ENCODE results near the gene ACAD11.
A peak's percentile ranks its signal among the peaks of the same experiment; 100 is the strongest.
"Not testable (repeated sequence)": the region's sequence is repeated elsewhere in the genome, so short reads cannot be mapped to it uniquely, and the experiment has no call there.

Gene ACAD11

GRCh38 chr3:132606085-132606484 lies 53.5 kb downstream of the ACAD11 start:
- peak; percentile 49 to 76 for DNase-seq (ENCODE audit: low read depth in 2 of 2)
- TF ChIP-seq CTCF (IDR thresholded peaks at IDR 0.05; ENCODE audit: low read depth, low read length): no peak
- no peak overlapping the region for H3K4me3 ChIP-seq (replicated peaks in 1 of 2; ENCODE audit: low read depth in 2 of 2, low read length in 2 of 2)

DNA sequence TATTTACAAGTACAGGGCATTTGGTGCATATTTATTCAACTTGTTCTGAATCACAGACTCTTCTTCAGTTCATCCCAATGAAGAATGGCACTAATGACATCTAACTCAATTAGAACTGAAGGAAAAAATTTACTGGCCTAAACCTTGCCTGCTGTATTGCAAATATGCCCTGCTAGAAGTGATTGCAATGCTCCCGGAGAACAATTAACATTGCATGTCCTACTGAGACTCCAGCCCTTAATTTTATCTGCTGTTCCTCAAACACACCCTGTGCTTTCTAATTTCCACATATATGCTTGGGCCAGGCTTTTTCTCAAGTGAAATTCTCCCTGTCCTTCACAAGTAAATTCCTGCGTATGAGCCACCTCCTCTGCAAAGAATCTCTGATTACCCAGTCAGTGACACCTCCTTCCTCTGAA lies 54.2 kb downstream of the ACAD11 start:
- no peak overlapping the region for H3K4me3 ChIP-seq (replicated peaks in 1 of 2; ENCODE audit: low read depth in 2 of 2, low read length in 2 of 2)
- TF ChIP-seq CTCF (IDR thresholded peaks at IDR 0.05; ENCODE audit: low read depth, low read length): no peak
- DNase-seq (ENCODE audit: low read depth in 2 of 2): peak; percentile 49 to 54

DNA sequence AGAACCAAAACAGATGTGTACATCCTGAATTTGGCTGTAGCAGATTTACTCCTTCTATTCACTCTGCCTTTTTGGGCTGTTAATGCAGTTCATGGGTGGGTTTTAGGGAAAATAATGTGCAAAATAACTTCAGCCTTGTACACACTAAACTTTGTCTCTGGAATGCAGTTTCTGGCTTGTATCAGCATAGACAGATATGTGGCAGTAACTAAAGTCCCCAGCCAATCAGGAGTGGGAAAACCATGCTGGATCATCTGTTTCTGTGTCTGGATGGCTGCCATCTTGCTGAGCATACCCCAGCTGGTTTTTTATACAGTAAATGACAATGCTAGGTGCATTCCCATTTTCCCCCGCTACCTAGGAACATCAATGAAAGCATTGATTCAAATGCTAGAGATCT lies 59.0 kb downstream of the ACAD11 start:
- H3K4me3 ChIP-seq (replicated peaks in 1 of 2; ENCODE audit: low read depth in 2 of 2, low read length in 2 of 2); DNase-seq (ENCODE audit: low read depth in 2 of 2): not testable (repeated sequence)

DNA sequence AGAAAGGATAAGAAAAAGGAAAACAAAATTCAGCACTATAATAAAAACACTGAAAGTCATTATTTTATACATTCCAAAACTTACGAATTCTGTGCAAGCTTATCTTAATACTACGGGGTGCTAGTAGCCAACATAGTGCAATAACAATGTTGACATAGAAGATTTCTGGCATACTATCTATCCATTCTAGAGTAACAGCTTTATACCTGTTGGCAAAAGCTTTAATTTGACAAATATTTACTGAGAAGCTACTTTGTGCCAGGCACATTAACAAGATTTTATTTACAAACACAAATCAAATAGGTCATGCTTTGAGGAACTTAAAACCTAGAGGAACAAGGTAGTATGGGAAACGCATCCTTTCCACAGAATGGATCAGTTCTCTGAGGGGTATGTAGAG lies 61.4 kb downstream of the ACAD11 start:
- H3K4me3 ChIP-seq (replicated peaks in 1 of 2; ENCODE audit: low read depth in 2 of 2, low read length in 2 of 2): no peak overlapping the region
- TF ChIP-seq CTCF (IDR thresholded peaks at IDR 0.05; ENCODE audit: low read depth, low read length): no peak

DNA sequence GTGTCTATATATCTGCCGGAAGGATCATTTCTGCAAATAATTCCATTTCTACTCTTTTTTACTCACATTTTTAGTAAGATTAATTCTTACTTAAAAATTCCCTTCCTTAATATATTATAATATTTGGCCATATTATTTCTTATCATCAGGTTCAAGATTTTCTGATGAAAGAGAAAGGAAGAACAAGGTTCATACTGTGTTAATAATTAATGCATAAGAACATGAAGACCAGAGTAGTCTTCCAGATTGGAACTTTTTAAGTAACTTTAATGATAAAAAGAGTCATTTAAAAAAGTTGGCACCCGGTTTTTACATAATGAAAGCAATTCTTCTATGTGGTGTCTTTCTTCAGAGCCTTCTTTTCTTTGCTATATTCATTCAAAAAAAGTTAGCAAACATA lies 61.9 kb downstream of the ACAD11 start:
- no peak for TF ChIP-seq CTCF (IDR thresholded peaks at IDR 0.05; ENCODE audit: low read depth, low read length)
- H3K4me3 ChIP-seq (replicated peaks in 1 of 2; ENCODE audit: low read depth in 2 of 2, low read length in 2 of 2): no peak overlapping the region
- DNase-seq (ENCODE audit: low read depth in 2 of 2): no peak

More for the DNA sequence above, 61.4 kb downstream of the ACAD11 start:
- DNase-seq (ENCODE audit: low read depth in 2 of 2): no peak

- DNase-seq (ENCODE audit: low read depth in 2 of 2): peak in 1 of 2 donors; percentile 23
- H3K4me3 ChIP-seq (replicated peaks in 1 of 2; ENCODE audit: low read depth in 2 of 2, low read length in 2 of 2): no peak within 1 kb of the TSS
These were observed 62.7 kb downstream of the ACAD11 start, which contains the start of gene ACKR4 for GRCh38 chr3:132596816-132597433. ACKR4 (plus strand) TSS chr3:132597270; CDS start chr3:132600398, 3,128 bp downstream.

DNA sequence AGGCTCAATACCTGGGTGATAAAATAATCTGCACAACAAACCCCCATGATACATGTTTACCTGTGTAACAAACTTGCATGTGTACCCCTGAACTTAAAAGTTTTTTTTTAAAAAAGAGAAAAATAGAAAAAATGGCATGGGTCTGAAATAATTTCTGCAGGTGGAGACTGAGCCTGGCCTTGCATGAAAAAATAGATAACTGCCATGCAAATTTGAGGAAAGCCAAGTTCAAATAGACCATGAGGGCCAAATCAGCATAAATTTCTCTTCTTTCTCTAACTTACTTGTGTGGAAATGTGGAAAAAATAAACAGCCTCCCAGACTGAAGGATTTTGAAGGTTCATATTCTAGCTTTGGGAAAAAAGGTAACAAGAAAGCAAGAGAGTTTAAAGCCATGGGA lies 63.3 kb downstream of the ACAD11 start:
- H3K4me3 ChIP-seq (replicated peaks in 1 of 2; ENCODE audit: low read depth in 2 of 2, low read length in 2 of 2): no peak overlapping the region
- no peak for DNase-seq (ENCODE audit: low read depth in 2 of 2)
- no peak for TF ChIP-seq CTCF (IDR thresholded peaks at IDR 0.05; ENCODE audit: low read depth, low read length)

More at GRCh38 chr3:132596816-132597433, 62.7 kb downstream of the ACAD11 start, which contains the start of gene ACKR4:
- no peak for TF ChIP-seq CTCF (IDR thresholded peaks at IDR 0.05; ENCODE audit: low read depth, low read length)
